ENCODE measurements around the gene SLC25A17.

DNA sequence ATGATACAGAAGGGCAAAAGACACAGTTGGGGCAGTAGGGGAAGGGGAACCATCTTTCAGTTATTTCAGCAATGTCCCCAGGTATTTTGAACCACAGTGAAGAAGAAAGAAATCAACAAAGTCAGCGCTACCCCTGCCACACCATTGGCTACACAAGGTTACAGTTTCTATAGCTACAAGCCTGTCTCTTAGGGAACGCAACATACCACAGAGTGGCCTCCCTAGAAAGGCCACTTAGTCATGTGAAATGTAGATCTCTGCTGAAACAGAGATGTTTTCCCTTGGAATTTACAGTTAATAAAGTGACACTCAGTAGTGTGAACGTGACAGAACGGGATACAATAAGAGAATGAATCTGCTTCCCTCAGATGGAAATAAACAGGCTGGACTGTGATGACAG, 85.2 kb downstream of the SLC25A17 start:
- TF ChIP-seq, protein P1, sequence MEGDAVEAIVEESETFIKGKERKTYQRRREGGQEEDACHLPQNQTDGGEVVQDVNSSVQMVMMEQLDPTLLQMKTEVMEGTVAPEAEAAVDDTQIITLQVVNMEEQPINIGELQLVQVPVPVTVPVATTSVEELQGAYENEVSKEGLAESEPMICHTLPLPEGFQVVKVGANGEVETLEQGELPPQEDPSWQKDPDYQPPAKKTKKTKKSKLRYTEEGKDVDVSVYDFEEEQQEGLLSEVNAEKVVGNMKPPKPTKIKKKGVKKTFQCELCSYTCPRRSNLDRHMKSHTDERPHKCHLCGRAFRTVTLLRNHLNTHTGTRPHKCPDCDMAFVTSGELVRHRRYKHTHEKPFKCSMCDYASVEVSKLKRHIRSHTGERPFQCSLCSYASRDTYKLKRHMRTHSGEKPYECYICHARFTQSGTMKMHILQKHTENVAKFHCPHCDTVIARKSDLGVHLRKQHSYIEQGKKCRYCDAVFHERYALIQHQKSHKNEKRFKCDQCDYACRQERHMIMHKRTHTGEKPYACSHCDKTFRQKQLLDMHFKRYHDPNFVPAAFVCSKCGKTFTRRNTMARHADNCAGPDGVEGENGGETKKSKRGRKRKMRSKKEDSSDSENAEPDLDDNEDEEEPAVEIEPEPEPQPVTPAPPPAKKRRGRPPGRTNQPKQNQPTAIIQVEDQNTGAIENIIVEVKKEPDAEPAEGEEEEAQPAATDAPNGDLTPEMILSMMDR (IDR thresholded peaks at IDR 0.05; ENCODE audit: low read depth, low read length): no peak
- no peak for TF ChIP-seq EZH2phosphoT487 (IDR thresholded peaks at IDR 0.05; ENCODE audit: low read depth)
